NCI-H2081 (cell line): Measurements from ENCODE around the gene PICALM.
A peak's percentile ranks its signal among the peaks of the same experiment; 100 is the strongest.
"Not testable (repeated sequence)": the region's sequence is repeated elsewhere in the genome, so short reads cannot be mapped to it uniquely, and the experiment has no call there.

Experiments
- DNase-seq, 2 experiments: peaks; one replicate each; lab custom pipeline; 2025; lab: John Stamatoyannopoulos, UW

The PICALM gene

GRCh38 chr11:85988780-85989179 lies 80.1 kb downstream of the PICALM start:
- DNase-seq: no peak

- no peak for DNase-seq
Measured at GRCh38 chr11:85977751-85978160, 91.1 kb downstream of the PICALM start.

- DNase-seq: no peak
Measured at GRCh38 chr11:85976525-85976924, 92.4 kb downstream of the PICALM start.

- DNase-seq: no peak
Measured at GRCh38 chr11:85974122-85974521, 94.8 kb downstream of the PICALM start.

- no peak for DNase-seq
Measured at GRCh38 chr11:85970593-85970992, 98.3 kb downstream of the PICALM start.

- DNase-seq: no peak
Measured at GRCh38 chr11:85967457-85967856, 101.4 kb downstream of the PICALM start.

- no peak for DNase-seq
Measured at GRCh38 chr11:85965202-85965601, 103.7 kb downstream of the PICALM start.

- peak in 1 of 2 experiments; percentile 43 for DNase-seq
Measured at GRCh38 chr11:85961930-85962363, 106.9 kb downstream of the PICALM start.

GRCh38 chr11:85961130-85961529 lies 107.8 kb downstream of the PICALM start:
- no peak for DNase-seq

- no peak for DNase-seq
Measured at GRCh38 chr11:85960678-85961077, 108.2 kb downstream of the PICALM start.

- DNase-seq: no peak
Measured at GRCh38 chr11:85955531-85955930, 113.4 kb downstream of the PICALM start.

- DNase-seq: no peak
Measured at GRCh38 chr11:85953491-85954143, 115.3 kb downstream of the PICALM start.

- not testable (repeated sequence) for DNase-seq
Measured at GRCh38 chr11:85952108-85952485, 116.8 kb downstream of the PICALM start.

- DNase-seq: no peak
Measured at GRCh38 chr11:85951428-85952107, 117.3 kb downstream of the PICALM start.

GRCh38 chr11:85951049-85951405 lies 117.9 kb downstream of the PICALM start:
- no peak for DNase-seq

- no peak for DNase-seq
Measured at GRCh38 chr11:85950317-85951048, 118.4 kb downstream of the PICALM start.

GRCh38 chr11:85949798-85950197 lies 119.1 kb downstream of the PICALM start:
- DNase-seq: no peak

- no peak for DNase-seq
Measured at GRCh38 chr11:85948884-85949283, 120.0 kb downstream of the PICALM start.

- no peak for DNase-seq
Measured at GRCh38 chr11:85947431-85948272, 121.2 kb downstream of the PICALM start.

GRCh38 chr11:85946221-85946620 lies 122.7 kb downstream of the PICALM start:
- no peak for DNase-seq

- no peak for DNase-seq
Measured at GRCh38 chr11:85945788-85946187, 123.1 kb downstream of the PICALM start.

- DNase-seq: peak in 1 of 2 experiments; percentile 9
Measured at GRCh38 chr11:85945296-85945695, 123.6 kb downstream of the PICALM start.
